SU-DHL-6 (cell line): Measurements from ENCODE around the gene OXCT2.

Experiments
- CTCF ChIP-seq: fragments of 200-600 bp; sonication (generic); IDR thresholded peaks from one replicate; pipeline ENCODE4 v1.5.1; 2017; ENCODE audit warnings: antibody characterized with exemption, mild to moderate bottlenecking, low read length, moderate library complexity; ENCODE audit not compliant: insufficient read depth, poor library complexity, severe bottlenecking
- EZH2phosphoT487 ChIP-seq: fragments of 200-600 bp; sonication (generic), shearing (Covaris generic); conservative IDR thresholded peaks from 2 replicates; pipeline ENCODE4 v1.6.1; 2018; ENCODE audit warnings: mild to moderate bottlenecking, antibody characterized with exemption, low read length, moderate library complexity, mixed read lengths

- no peak for TF ChIP-seq CTCF
- no peak for TF ChIP-seq EZH2phosphoT487
Measured at GRCh38 chr1:39754026-39754570, 17.1 kb downstream of the OXCT2 start.
